ENCODE measurements around the gene SORCS2.

SORCS2 gene

GRCh38 chr4:7325541-7325940 is 133.2 kb downstream of the SORCS2 start:
- no peak for DNase-seq (ENCODE audit: low spot score)

GRCh38 chr4:7326306-7326692 is 134.0 kb downstream of the SORCS2 start:
- no peak for DNase-seq (ENCODE audit: low spot score)

GRCh38 chr4:7326693-7327340 is 134.5 kb downstream of the SORCS2 start:
- no peak for DNase-seq (ENCODE audit: low spot score)

- DNase-seq (ENCODE audit: low spot score) = no peak
Observed at GRCh38 chr4:7327341-7327885, 135.1 kb downstream of the SORCS2 start.

GRCh38 chr4:7328162-7328912 is 136.0 kb downstream of the SORCS2 start:
- no peak for DNase-seq (ENCODE audit: low spot score)

- DNase-seq (ENCODE audit: low spot score) = no peak
Observed at GRCh38 chr4:7328913-7329638, 136.7 kb downstream of the SORCS2 start.

- DNase-seq (ENCODE audit: low spot score) = no peak
Observed at GRCh38 chr4:7330031-7330596, 137.8 kb downstream of the SORCS2 start.

- no peak for DNase-seq (ENCODE audit: low spot score)
Observed at GRCh38 chr4:7330811-7331681, 138.7 kb downstream of the SORCS2 start.

- no peak for DNase-seq (ENCODE audit: low spot score)
Observed at GRCh38 chr4:7331682-7332000, 139.3 kb downstream of the SORCS2 start.

- no peak for DNase-seq (ENCODE audit: low spot score)
Observed at GRCh38 chr4:7332216-7333023, 140.1 kb downstream of the SORCS2 start.

GRCh38 chr4:7333024-7333780 is 140.9 kb downstream of the SORCS2 start:
- DNase-seq (ENCODE audit: low spot score) = no peak

GRCh38 chr4:7333801-7334421 is 141.6 kb downstream of the SORCS2 start:
- no peak for DNase-seq (ENCODE audit: low spot score)

GRCh38 chr4:7334521-7335275 is 142.4 kb downstream of the SORCS2 start:
- no peak for DNase-seq (ENCODE audit: low spot score)

GRCh38 chr4:7335344-7336066 is 143.2 kb downstream of the SORCS2 start:
- peak; percentile 17 for DNase-seq (ENCODE audit: low spot score)

GRCh38 chr4:7336067-7336569 is 143.8 kb downstream of the SORCS2 start:
- DNase-seq (ENCODE audit: low spot score) = no peak

GRCh38 chr4:7336732-7337131 is 144.4 kb downstream of the SORCS2 start:
- DNase-seq (ENCODE audit: low spot score) = no peak

GRCh38 chr4:7337196-7338058 is 145.1 kb downstream of the SORCS2 start:
- DNase-seq (ENCODE audit: low spot score) = no peak

Data from hematopoietic multipotent progenitor cell treated with erythropoietin and hydrocortisone succinate and interleukin-3 and kit ligand, for 15 days (in vitro differentiated cells).